Upper lobe of left lung (tissue), 6 donors: Measurements from ENCODE around the gene SLC9A7. TPM values are rescaled to one million over a fixed set of nuclear protein-coding genes. Genes with fewer than 3 reads are reported as not detected.

Experiments
- ATAC-seq, 2 donors: fragments of 200-7000 bp; cut with Tn5 transposase; one replicate each; pipeline ENCODE4 v1.9.1; 2022; ENCODE audit warnings: mild to moderate bottlenecking in 2 of 2, moderate library complexity in 2 of 2; ENCODE audit not compliant: low FRiP score in 2 of 2
- DNase-seq, 2 donors: peaks; one replicate each; pipeline ENCODE4 v3.0.0-alpha.2; 2019 to 2020
- H3K27ac ChIP-seq, 4 donors: fragments of 200-600 bp; sonication (generic); one replicate each; pipeline ENCODE4 v1.5.1; 2016 to 2019
- H3K27me3 ChIP-seq, 4 donors: fragments of 200-600 bp; sonication (generic); one replicate each; pipeline ENCODE4 v1.5.1; 2017 to 2019
- H3K36me3 ChIP-seq, 4 donors: fragments of 200-600 bp; sonication (generic); one replicate each; pipeline ENCODE4 v1.5.1; 2016 to 2019
- H3K4me1 ChIP-seq, 4 donors: fragments of 200-600 bp; sonication (generic); one replicate each; pipeline ENCODE4 v1.5.1; 2018 to 2019
- H3K4me3 ChIP-seq, 4 donors: fragments of 200-600 bp; sonication (generic); one replicate each; pipeline ENCODE4 v1.5.1; 2017 to 2019; ENCODE audit warnings: mild to moderate bottlenecking in 2 of 4, moderate library complexity in 1 of 4
- H3K9me3 ChIP-seq, 4 donors: fragments of 200-600 bp; sonication (generic); one replicate each; pipeline ENCODE4 v1.5.1; 2018 to 2019
- CTCF ChIP-seq, 6 experiments: fragments of 450-650 bp in 4 of 6; fragments of 200-600 bp in 2 of 6; sonication (generic) in 2 of 6; IDR thresholded peaks; one replicate each; pipeline ENCODE4 v1.5.1; 2016 to 2019; ENCODE audit warnings: antibody characterized with exemption in 6 of 6
- EP300 ChIP-seq, 4 donors: sonication (generic); formaldehyde crosslinking; IDR thresholded peaks; one replicate each; pipeline ENCODE4 v1.5.1; 2017; ENCODE audit warnings: antibody characterized with exemption in 4 of 4, control low read depth in 2 of 4
- POLR2A ChIP-seq, 4 donors: fragments of 450-650 bp; IDR thresholded peaks; one replicate each; pipeline ENCODE4 v1.5.1; 2016 to 2017; ENCODE audit warnings: antibody characterized with exemption in 4 of 4, mild to moderate bottlenecking in 2 of 4
- POLR2AphosphoS5 ChIP-seq, 2 donors: sonication (generic); formaldehyde crosslinking; IDR thresholded peaks; one replicate each; pipeline ENCODE4 v1.5.1; 2017; ENCODE audit warnings: antibody characterized with exemption in 2 of 2
- WGBS, 2 donors: methylation state at CpG; one replicate each; pipeline ENCODE4 v1.1.5; 2017 to 2018; 5-methylcytosine and 5-hydroxymethylcytosine counted together
- total RNA-seq, 6 donors: library from RNA; depleted of rRNA in 4 of 6; stranded (reverse); fragments of >200 nt in 4 of 6; gene quantifications; one replicate each; pipeline versions ENCODE4 v1.1.0 to v1.2.1, GENCODE V29; 2016 to 2021
- donor health status: DM: no; HTN: no; CAD: no; lungs with moderate emphysema.
- donor health status: DM: no; HTN: yes; CAD: no; lungs with severe emphysema.

SLC9A7 gene
- total RNA-seq, 6 donors from 2014 or later, result 4.6 to 9.0 (median 6.4) TPM

DNA sequence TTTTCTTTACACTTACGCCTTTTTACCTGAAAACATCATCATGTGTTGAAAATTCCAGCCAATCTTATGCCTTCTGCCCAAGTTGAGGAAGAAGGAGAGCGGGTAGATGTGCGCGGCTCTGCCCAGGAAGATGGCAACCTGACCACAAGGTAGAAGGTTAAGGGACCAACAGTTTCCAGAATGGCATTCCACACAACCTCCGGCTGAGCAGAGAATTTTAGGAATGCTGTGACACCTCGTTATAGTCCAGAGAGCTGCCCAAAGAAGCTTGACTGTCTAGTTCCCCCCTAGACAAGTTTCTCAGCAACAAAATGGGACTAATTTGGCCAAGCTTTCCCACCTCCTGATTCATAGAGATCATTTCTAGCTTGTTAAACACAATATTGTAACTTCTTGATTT lies 110.3 kb downstream of the SLC9A7 start:
- no peaks in the 10 kb centered on the region for H3K36me3 ChIP-seq
- TF ChIP-seq EP300 (IDR thresholded peaks at IDR 0.05) (no peak), POLR2A (IDR thresholded peaks at IDR 0.05) (no peak), POLR2AphosphoS5 (IDR thresholded peaks at IDR 0.05) (no peak), CTCF (IDR thresholded peaks at IDR 0.05) (no peak)
- H3K27me3 ChIP-seq, result no peaks in the 10 kb centered on the region
- 64 to 79% methylated on average over 2 to 6 of the region's 6 CpGs for WGBS, 2 donors
- no peak overlapping the region for H3K4me3 ChIP-seq
- peaks cover 6 to 11% (median 9%) of the 10 kb centered on the region in 4 donors for H3K4me1 ChIP-seq
- H3K9me3 ChIP-seq, result no peaks in the 10 kb centered on the region
- H3K27ac ChIP-seq, result no peak overlapping the region
- DNase-seq, result no peak
- ATAC-seq, result no peak

GRCh38 chrX:46647251-46647650 lies 111.7 kb downstream of the SLC9A7 start:
- Histone ChIP-seq H3K4me1 (peaks cover 6 to 11% (median 10%) of the 10 kb centered on the region in 4 donors), H3K27ac (no peak overlapping the region), H3K9me3 (no peaks in the 10 kb centered on the region), H3K36me3 (no peaks in the 10 kb centered on the region), H3K4me3 (no peak overlapping the region), H3K27me3 (no peaks in the 10 kb centered on the region)
- WGBS, 2 donors, result 66 to 76% methylated on average over 3 to 5 of the region's 5 CpGs
- DNase-seq (no peak), ATAC-seq (no peak)
- TF ChIP-seq POLR2AphosphoS5 (IDR thresholded peaks at IDR 0.05), result no peak
- TF ChIP-seq EP300 (IDR thresholded peaks at IDR 0.05), result no peak
- TF ChIP-seq POLR2A (IDR thresholded peaks at IDR 0.05), result no peak
- no peak for TF ChIP-seq CTCF (IDR thresholded peaks at IDR 0.05)

DNA sequence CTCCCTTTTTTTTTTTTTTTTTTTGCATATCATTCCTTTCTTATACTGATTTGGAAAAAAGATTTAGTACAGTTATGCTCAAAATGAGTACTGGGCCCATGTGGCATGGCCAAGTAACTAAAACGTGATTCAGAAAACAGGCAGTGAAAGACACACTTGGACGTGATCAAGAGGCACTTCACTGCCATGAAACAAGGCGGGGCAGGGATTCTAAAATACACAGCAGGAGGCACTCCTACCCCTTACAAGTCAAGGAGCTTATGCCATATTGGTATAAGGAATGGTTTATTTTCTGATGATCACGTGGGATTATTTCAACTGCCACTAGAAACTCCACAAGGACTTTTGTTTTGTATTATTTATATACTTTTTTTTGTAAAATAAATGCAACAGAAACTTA lies 113.3 kb downstream of the SLC9A7 start:
- DNase-seq, result peak in 1 of 2 donors; percentile 69
- Histone ChIP-seq H3K36me3 (no peaks in the 10 kb centered on the region), H3K4me3 (no peak overlapping the region), H3K4me1 (peaks cover 6 to 14% (median 10%) of the 10 kb centered on the region in 4 donors), H3K9me3 (no peaks in the 10 kb centered on the region), H3K27ac (no peak overlapping the region), H3K27me3 (no peaks in the 10 kb centered on the region)
- no peak for TF ChIP-seq POLR2A (IDR thresholded peaks at IDR 0.05)
- TF ChIP-seq CTCF (IDR thresholded peaks at IDR 0.05), result no peak
- TF ChIP-seq EP300 (IDR thresholded peaks at IDR 0.05), result peak in 1 of 4 donors; percentile 12
- WGBS, 2 donors, result 60 to 79% methylated on average over 4 of the region's 4 CpGs
- no peak for ATAC-seq

DNA sequence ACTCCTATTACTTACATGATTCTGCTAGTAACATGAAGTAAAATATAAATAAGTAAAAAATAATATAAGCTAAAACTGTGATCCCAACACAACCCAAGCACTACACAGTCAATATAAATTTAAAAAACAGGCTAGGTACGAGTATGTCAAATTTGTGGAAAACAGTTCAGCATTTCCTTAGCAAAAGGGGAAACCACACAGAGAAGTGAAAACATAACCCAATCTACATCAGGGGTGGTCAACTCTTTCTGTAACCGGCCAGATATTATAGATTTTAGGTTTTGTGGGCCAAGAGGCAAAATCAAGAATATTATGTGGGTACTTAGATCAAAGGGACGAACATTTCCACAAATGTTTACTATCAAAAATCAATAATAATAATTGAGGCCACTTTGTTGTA lies 115.3 kb downstream of the SLC9A7 start:
- Histone ChIP-seq H3K4me3 (no peak overlapping the region), H3K27ac (no peak overlapping the region), H3K27me3 (no peaks in the 10 kb centered on the region), H3K9me3 (no peaks in the 10 kb centered on the region), H3K4me1 (peaks cover 0 to 5% (median 2%) of the 10 kb centered on the region in 4 donors), H3K36me3 (no peaks in the 10 kb centered on the region)
- no peak for DNase-seq
- TF ChIP-seq POLR2A (IDR thresholded peaks at IDR 0.05) (no peak), CTCF (IDR thresholded peaks at IDR 0.05) (no peak), EP300 (IDR thresholded peaks at IDR 0.05) (no peak), POLR2AphosphoS5 (IDR thresholded peaks at IDR 0.05) (no peak)
- WGBS, 2 donors, result 65 to 70% methylated on average over 3 of the region's 3 CpGs
- ATAC-seq, result no peak

GRCh38 chrX:46642145-46642544 lies 116.8 kb downstream of the SLC9A7 start:
- Histone ChIP-seq H3K36me3 (no peaks in the 10 kb centered on the region), H3K27me3 (no peaks in the 10 kb centered on the region), H3K9me3 (no peaks in the 10 kb centered on the region), H3K27ac (no peak overlapping the region), H3K4me3 (no peak overlapping the region), H3K4me1 (peaks cover 0 to 5% (median under 1%) of the 10 kb centered on the region in 4 donors)
- TF ChIP-seq POLR2AphosphoS5 (IDR thresholded peaks at IDR 0.05) (no peak), EP300 (IDR thresholded peaks at IDR 0.05) (no peak), CTCF (IDR thresholded peaks at IDR 0.05) (peak in 5 of 6 experiments; percentile 30 to 54 (median 48)), POLR2A (IDR thresholded peaks at IDR 0.05) (no peak)
- no peak for DNase-seq
- ATAC-seq, result peak; percentile 62 to 65
- WGBS, 2 donors, result 22 to 54% methylated on average over 3 to 4 of the region's 4 CpGs
